ENCODE measurements around the gene STAC2.
A peak's percentile ranks its signal among the peaks of the same experiment; 100 is the strongest.
"Not testable (repeated sequence)": the region's sequence is repeated elsewhere in the genome, so short reads cannot be mapped to it uniquely, and the experiment has no call there.

STAC2 gene

DNA sequence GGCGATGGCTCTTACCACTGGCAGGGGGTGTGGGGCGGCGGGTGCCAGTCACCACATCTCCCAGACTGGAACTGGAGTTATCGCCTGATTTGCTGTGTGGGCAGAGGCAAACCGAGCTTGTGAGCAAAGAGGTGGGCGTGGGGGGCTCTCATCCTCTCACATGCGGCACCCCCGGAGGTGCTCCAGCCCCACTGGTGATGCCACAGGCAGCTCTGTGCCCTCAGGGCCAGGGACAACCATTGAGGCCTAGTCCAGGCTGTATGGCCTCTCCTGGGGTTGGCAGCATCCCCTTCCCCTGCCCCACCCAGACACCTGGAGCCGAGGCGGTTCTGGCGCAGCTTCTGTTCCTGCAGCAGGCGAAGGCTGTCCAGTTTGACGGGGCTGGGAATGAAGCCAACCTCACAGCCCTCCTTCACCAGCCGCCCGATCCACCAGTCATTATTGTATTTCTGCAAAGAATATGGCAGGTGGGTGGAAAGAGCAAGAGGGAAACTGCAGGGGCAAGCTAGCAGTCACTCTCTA, 39.2 kb downstream of the STAC2 start:
- DNase-seq = no peak

DNA sequence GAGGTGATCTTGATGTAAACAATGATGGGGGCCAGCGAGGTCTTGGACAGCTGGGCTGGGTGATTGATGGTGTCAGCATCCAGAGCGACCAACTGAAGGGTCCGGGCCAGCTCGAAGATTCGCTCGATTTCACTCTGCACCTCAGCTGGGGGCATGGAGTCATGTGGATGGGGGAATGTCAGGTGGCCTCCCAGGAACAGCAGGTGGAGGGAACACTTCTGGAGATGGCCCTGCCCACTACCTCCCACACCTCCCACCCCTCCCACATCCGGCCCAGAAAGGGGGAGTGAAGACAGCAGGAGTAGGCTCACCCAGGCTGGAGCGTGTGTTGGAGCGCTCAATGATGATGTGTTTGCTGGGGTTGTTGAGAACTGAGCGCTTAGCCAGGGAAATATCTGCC, 42.0 kb downstream of the STAC2 start:
- no peak for DNase-seq

- DNase-seq = no peak
These were observed 42.7 kb downstream of the STAC2 start for GRCh38 chr17:39183045-39183444.

DNA sequence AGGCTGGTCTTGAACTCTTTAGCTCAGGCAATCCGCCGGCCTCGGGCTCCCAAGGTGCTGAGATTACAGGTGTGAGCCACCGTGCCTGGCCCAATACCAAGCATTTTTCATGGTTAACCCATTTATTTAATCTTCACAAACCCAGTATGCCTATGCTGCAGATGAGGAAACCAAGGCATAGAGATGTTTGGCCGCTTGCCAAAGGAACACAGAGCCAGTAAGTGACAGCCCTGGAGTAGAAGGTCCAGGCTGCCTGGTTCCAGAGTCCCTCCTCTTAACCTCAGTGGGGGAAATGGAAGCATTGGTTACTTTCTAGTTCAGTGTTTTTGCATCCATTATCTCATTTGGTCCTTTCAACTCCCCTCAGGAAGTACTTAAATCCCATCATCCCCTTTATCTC, 44.4 kb downstream of the STAC2 start:
- DNase-seq = no peak

GRCh38 chr17:39178536-39178935, 47.2 kb downstream of the STAC2 start:
- no peak for DNase-seq

GRCh38 chr17:39177256-39177655, 48.5 kb downstream of the STAC2 start:
- DNase-seq = no peak

GRCh38 chr17:39175695-39176093, 50.1 kb downstream of the STAC2 start:
- DNase-seq = no peak

- DNase-seq = peak; percentile 79
These were observed 50.6 kb downstream of the STAC2 start for GRCh38 chr17:39174920-39175694.

DNA sequence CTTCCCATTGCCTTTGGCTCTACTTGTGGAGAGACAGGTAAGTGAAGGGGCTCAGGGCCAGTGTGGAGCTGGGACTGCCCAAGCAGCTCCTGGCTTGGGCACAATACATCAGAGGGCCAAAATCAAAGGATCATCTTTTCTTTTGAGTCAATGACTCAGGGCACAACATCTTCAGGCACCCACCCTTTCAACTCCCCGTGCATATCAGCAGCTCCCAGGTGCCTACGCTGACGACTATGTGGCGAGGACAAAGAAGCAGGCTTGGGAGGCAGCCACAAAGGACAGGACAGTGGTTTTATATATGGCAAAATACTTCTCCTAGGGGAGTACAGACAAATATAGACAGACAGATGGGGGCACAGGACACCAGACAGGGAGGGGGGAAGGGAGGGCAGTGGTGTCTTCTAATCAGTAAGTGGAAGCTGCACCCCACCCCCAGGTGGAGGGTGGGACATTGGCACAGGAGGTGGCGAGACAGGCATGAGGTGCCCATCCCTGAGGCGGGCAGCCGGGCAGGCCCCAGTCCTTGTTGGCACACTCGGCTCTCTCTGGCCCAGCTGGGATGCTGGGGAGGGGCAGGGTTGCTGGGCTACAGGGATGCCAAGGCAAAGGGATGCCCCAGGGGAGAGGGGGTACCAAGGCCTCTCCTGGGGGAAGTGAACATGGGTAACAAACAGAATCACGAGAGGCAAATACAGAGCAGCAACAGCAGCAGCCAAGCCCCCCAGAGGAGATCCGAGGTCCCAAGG, 52.0 kb downstream of the STAC2 start:
- DNase-seq = no peak

- DNase-seq = no peak
These were observed 52.7 kb downstream of the STAC2 start for GRCh38 chr17:39173080-39173479.

GRCh38 chr17:39171933-39172332, 53.8 kb downstream of the STAC2 start:
- DNase-seq = no peak

DNA sequence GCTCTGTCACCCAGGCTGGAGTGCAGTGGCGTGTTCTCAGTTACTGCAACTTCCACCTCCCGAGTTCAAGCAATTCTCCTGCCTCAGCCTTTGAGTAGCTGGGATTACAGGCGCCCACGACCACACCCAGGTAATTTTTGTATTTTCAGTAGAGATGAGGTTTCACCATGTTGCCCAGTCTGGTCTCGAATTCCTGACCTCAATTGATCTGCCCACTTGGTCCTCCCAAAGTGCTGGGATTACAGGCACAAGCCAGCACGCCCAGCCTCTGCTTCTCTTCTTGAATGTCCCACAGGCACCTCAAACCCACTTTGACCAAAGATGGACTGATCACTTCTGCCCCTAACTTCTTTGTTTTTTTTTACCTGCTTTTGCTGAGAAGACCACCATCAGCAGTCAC, 55.2 kb downstream of the STAC2 start:
- no peak for DNase-seq

- DNase-seq = no peak
These were observed 55.6 kb downstream of the STAC2 start for GRCh38 chr17:39170109-39170508.

GRCh38 chr17:39169518-39169917, 56.2 kb downstream of the STAC2 start:
- no peak for DNase-seq

DNA sequence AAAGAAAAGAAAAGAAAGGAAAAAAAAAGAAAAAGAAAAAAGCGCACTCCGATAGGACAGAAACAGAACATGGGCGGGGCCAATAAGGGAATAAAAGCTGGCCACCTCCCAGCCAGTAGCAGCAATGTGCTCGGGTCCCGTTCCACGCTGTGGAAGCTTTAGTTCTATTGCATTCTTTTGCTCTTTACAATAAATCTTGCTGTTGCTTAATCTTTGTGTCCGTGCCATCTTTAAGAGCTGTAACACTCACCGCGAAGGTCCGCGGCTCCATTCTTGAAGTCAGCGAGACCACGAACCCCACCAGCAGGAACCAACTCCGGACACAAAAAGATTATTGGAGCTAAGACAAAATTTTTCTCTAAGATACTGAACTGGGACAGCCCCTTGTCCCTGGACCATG, 56.6 kb downstream of the STAC2 start:
- DNase-seq = no peak

DNA sequence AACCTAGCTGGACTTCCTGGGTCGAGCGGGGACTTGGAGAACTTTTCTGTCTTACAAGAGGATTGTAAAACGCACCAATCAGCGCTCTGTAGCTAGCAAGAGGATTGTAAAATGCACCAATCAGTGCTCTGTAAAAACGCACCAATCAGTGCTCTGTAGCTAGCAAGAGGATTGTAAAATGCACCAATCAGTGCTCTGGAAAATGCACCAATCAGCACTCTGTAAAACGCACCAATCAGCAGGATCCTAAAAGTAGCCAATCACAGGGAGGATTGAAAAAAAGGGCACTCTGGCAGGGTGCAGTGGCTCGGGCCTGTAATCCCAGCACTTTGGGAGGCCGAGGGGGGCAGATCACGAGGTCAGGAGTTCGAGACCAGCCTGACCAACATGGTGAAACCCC, 57.2 kb downstream of the STAC2 start:
- not testable (repeated sequence) for DNase-seq

GRCh38 chr17:39167476-39167875, 58.3 kb downstream of the STAC2 start:
- no peak for DNase-seq

DNA sequence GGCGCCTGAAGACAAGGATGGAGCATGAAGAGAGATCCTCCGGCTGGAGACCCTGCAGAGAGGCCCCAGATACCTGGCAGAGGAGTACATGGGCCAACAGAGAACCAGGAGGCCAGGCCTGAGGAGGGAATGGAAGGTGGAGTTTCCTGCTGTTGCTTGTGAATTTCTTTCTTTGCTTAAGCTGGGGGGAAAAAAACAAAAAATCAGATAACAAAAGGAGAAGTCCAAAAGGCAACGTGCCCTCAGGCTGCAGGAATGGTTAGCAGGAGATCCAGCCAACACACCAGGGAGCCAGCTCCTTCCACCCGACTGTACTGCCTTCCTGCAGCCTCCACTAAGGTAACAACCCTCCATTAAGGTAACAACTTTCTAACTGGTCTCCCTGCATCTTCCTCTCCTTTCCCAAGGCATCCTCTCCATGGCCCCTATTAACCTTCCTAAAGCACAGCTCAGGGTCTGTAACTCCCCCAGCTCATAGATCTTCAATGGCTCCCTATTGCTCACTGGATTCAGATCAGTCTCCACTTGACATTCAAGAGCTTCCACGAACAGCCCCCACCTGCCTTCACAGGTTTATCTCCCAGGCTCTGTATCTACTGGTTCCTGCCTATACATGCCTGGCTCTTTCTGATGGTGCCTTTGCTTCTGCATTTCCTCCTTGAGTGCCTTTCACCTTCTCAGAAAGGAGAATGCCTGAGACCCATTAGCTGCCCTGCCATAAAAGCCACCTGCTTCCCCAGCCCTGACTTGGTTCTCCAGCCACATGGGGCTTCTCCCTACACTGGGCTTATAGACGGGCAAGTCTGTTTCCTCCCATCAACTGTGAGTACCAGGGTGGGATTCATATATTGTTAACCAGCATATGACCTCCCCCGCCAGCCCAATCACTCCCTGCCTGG, 59.1 kb downstream of the STAC2 start:
- DNase-seq = no peak

- DNase-seq = no peak
These were observed 59.9 kb downstream of the STAC2 start, which contains the start of gene ARL5C for GRCh38 chr17:39165841-39166349. Gene ARL5C, minus strand, starts transcription at chr17:39166161. Its CDS starts 401 bp downstream, at chr17:39165760.

DNA sequence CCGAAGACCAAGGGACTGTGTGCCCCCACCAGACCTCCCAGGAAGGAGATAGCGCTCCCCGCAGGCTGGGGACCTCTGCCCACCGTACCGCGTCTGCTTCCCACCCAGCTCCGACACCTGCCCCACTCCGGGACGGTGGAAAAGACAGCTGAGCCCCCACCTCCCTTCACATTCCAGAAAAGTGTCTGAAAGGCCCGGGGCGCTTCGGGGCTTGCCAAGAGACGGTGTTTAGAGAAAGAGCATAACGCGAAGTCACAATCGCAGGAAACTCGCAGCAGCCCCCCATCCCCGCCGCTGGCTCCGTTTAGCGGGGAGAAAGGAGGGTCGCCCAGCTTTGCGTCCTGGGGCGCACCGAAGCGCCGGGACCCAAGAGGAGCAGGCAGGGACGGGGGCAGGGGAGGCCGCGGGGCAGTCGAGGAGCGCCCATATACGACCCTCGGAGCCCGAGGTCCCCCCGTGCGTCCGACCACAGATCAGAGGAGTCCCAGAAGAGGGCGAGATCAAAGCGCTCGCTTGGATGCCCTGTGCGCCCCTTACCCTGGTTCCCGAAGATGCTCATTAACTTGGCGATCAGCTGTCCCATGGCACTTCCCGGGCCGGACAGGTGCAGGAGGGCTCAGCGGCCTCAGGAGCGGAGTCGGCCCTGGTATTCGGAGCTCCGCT, 60.4 kb downstream of the STAC2 start:
- no peak for DNase-seq

DNA sequence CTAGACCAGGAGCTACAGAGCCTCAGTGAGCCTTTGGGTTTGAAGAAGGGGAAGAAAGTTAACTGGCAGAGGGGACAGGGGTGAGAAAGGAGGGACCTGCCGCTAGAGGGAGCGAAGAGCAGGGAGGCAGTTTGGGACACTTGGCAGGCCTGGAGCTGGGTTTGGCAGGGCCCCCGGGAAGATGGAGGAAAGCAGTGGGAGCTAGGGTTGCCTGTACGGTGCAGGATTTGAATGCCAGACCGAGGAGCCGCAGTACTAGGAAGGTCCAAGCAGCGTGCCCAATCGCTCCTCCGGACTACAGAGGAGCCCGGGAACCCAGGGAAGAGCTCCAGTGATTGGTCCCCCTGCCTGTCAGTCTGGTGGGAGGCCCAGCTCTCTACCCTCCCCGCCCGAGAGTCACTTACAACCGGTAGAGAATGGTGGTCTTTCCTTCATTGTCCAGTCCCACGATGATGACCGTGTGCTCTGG, 61.0 kb downstream of the STAC2 start:
- peak; percentile 88 for DNase-seq

- no peak for DNase-seq
These were observed 63.8 kb downstream of the STAC2 start for GRCh38 chr17:39161962-39162361.

Data from right forelimb (tissue), 1 donor.